Measurements from ENCODE around the gene FRMD5.
"Not testable (repeated sequence)": the region's sequence is repeated elsewhere in the genome, so short reads cannot be mapped to it uniquely, and the experiment has no call there.

The FRMD5 gene

GRCh38 chr15:44087578-44088465, 107.2 kb downstream of the FRMD5 start:
- DNase-seq: no peak

- no peak for DNase-seq
Measured at GRCh38 chr15:44084770-44085169, 110.3 kb downstream of the FRMD5 start.

DNA sequence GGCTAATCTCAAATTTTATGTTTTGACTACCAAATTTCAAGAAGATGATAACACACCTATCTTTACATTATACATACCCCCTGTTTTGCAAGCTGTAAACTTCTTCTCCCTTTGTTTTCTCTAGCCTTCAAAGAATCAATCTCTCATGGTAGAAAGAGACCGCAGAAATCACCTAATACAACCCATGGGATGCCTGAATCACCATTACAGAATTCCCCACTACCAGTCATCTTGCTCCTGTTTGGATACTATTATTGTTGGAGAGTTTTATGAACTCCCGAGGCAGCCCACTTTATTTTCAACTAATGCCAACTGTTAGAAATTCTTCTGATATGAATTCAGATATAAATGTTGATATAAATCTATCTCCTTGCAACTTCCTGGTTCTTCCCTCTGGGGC, 110.9 kb downstream of the FRMD5 start:
- DNase-seq: no peak

DNA sequence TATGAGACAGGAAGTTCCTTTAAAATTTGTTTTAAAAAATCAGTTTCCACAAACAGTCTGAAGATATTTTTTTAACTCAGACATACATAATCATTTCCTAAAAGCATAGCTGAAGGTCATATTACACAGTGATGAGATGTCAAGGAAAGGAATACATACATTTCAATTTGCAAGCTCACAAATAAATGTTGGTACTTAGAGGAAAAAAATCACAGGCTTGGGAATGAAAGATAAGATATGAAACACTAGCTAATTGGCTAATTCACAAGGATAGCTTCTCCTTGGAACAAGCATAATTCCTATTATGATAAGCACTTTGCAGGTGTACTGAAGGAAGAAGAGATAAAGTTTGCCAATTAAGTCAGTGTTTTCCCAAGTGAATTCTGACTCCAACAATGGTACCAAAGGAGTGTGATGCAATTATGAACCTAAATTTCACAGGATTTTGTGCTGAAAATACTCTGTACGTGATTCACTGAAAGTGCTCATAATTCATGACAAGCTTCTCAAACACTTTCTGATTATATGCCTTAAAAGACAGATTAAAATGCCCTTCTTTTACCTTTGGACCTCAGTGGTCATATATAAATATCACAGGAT, 112.4 kb downstream of the FRMD5 start:
- no peak for DNase-seq

DNA sequence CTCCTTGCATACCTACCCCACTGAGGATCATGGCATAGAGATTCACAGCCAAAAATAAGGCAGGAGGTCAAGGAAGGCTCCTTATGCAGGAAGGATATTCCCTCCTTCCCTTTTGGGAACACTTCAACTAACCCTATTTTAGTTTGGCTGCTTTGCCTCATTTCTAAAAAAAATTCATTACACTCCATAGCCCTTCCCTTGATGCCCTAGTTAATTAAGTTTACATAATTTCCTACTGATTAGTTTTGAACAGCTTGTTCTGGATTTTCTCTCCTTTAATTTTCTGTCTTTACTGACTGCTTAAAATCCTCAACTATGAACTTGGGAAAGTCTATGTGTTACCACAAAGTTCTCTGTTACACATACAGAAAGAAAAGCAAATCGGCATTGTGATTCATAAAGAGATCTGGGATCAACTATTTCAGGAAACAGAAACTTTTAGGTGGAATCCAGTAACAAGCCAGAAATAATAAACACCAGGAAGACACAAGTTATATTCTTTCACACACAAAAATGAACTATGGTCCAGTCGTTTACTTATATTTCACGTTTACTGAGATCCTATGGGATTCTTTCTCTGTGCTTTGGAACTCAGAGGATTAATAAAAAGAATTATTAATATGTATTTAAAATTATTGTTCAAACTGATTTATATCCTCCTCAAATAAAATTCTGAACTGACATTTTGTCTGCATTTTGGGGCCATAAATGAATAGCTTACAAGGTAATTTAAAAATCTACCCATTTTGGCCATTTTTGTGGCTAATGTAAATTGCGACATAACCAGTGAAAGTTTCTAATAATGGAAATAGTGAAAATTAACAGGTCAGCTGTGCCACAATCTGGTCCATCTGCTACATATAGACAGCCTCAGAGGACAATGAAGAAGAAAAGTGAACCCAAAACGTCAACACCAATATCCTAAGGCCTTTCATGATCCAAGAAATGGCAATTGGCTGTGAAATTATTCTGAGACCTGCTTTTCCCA, 113.8 kb downstream of the FRMD5 start:
- no peak for DNase-seq

- no peak for DNase-seq
Measured at GRCh38 chr15:44075535-44075934, 119.5 kb downstream of the FRMD5 start.

DNA sequence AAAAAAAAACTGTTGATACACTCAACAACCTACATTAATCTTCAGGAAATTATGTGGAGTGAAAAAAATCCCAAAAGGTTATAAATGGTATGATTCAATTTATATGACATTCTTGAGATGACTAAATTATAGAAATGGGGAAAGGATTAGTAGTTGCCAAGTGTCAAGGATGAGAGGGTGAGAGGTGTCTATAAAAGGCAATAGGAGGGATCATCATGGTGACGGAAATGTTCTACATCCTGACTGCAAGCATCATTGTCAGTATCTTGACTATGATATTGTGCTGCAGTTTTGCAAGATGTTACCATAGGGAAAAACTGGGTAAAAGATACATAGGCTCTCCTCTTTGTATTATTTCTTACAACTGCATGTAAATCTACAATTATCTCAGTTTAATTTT, 125.6 kb downstream of the FRMD5 start:
- no peak for DNase-seq

DNA sequence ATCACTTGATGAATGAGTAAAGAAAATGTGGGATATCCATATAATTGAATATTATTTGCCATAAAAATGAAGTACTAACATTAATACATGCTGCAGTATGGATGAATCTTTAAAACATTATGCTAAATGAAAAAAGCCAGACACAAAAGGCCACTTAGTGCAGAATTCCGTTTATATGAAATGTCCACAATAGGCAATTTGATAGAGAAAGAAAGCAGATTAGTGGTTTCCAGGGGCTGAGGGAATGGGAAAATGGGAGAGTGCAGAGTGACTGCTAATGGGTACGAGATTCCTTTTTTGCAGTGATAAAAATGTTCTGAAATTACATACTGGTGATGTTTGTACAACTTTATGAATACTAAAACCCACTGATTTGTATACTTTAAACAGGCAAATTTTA, 126.7 kb downstream of the FRMD5 start:
- DNase-seq: no peak

DNA sequence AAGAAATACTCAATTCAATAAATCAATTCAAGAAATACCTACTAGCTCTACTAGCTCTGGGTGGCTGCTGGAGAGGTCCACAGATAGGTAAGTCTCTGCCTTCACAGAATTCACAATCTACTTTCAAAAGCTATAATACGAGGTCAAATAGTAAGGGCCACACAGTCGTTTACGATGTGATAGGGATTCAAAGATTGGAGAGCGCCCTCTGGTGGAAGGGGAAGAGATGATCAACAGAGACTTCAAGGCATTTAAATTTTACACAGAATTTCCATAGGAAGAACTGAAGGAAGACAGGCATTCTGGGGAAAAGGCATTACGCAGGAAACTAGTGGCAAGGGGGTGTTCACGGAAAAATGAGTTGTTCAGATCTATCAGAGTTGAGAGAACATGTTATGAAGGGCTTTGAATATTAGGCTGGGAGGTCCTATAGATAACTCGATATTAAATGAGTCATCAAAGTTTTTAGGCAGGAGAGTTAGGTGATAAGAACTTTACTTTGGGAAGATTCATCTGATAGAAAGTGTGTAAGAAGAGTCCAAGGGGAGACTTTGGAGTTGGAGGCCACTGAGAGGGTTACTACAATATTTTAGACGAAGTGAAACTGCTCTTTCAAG, 128.8 kb downstream of the FRMD5 start:
- DNase-seq: peak; percentile 79

GRCh38 chr15:44064706-44065105, 130.4 kb downstream of the FRMD5 start:
- no peak for DNase-seq

GRCh38 chr15:44058126-44058525, 136.9 kb downstream of the FRMD5 start:
- no peak for DNase-seq

GRCh38 chr15:44045661-44046060, 149.4 kb downstream of the FRMD5 start:
- DNase-seq: no peak

DNA sequence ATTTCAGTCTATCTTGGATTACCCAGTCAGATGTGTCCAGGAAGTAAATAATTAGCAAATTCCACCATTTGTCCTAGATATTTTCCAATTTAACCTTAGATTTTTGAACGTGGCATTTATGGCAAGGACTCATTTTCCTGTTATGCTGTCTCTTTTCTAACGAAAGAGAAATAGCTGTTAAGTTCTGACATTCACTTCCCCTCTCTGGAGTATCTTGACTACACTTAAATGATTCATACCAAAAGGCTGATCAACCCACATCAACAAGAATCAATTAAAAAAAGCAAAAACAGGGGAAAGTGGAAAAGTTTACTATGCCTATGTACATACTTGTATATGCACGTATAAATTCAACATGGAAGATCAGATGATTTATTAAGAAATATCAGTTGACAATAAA, 149.9 kb downstream of the FRMD5 start:
- no peak for DNase-seq

DNA sequence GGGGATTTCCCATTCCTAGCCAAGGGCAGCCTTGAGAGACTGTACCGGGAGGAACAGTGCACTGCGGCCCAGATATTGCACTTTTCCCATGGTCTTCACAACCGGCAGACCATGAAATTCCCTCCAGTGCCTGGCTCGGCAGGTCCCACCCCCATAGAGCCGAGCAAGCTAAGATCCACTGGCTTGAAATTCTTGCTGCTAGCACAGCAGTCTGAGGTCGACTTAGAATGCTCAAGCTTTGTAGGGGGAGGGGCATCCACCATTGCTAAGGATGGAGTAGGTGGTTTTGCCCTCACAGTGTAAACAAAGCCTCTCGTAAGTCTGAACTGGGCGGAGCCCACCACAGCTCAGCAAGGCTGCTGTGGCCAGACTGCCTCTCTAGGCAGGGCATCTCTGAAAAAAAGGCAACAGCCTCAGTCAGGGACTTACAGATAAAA, 156.3 kb downstream of the FRMD5 start:
- no peak for DNase-seq

DNA sequence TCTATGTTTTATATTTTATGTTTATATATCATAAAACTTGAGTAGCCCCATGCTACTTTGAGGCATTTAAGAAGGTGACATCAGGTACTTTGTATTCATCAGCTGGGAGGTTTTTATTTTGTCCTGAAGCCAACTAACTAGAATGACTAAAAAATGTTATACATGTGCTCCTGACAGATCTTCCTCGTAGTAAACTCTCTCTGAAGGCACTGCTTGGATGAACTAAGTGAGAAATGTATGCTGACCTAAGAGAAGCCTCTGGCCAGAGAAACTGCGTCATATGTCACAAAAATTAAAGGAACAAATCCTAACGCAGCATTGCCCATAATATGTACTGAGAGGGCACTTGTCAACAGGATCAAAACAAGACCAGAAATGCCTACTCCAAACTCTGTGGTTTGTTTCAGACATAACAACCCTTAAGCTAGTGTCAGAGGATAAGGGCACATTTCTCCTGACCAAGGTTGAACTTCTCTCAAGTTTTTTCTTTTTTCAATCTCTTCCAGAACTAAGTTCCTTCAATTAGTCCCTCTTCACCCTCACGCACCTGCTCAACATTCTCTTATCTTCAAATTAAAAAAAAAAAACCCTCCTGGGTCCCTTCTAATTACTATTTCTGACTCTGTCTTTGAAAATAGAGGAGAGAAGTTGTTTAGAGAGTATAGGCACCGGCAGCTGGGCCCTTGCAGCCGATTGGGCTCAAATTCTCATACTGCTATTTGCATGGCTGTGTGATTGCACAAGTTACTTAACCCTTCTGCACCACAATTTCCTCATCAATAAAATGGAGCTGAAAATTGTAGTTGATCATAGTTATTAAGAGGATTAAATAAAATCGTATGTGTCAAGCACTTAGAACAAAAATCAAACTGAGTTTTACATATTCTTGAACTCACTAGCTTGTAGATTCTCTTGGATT, 159.0 kb downstream of the FRMD5 start:
- DNase-seq: no peak

GRCh38 chr15:44034933-44035624, 160.0 kb downstream of the FRMD5 start:
- no peak for DNase-seq

- DNase-seq: no peak
Measured at GRCh38 chr15:44034334-44034733, 160.7 kb downstream of the FRMD5 start.

- DNase-seq: no peak
Measured at GRCh38 chr15:44033894-44034293, 161.2 kb downstream of the FRMD5 start.

- DNase-seq: not testable (repeated sequence)
Measured at GRCh38 chr15:44032820-44033219, 162.3 kb downstream of the FRMD5 start.

GRCh38 chr15:44029940-44030568, 165.0 kb downstream of the FRMD5 start:
- no peak for DNase-seq

All from activated CD8-positive, alpha-beta memory T cell treated with anti-CD3 and anti-CD28 coated beads, Interleukin-2, amount 50 U/mL, for 48 hours (primary cell).